Gastrocnemius medialis (tissue), 4 donors: ENCODE results near the gene KIF17. TPM values are rescaled to one million over a fixed set of nuclear protein-coding genes. Genes with fewer than 3 reads are reported as not detected.

ENCODE experiments used
- ATAC-seq, 2 donors: fragments of 150-250 bp; one replicate each; pipeline ENCODE4 v1.9.1; 2016
- DNase-seq, 2 donors: peaks; one replicate each; pipeline ENCODE4 v3.0.0-alpha.2; 2019
- H3K27ac ChIP-seq, 4 donors: fragments of 200-600 bp; sonication (generic); 1 replicate in 1 of 4; 2 replicates in 3 of 4; pipeline ENCODE4 v1.5.1; 2016 to 2018; ENCODE audit warnings: mild to moderate bottlenecking in 2 of 4, moderate library complexity in 1 of 4
- H3K27me3 ChIP-seq, 3 donors: fragments of 200-600 bp; sonication (generic) in 2 of 3; 1 replicate in 1 of 3; 2 replicates in 2 of 3; pipeline versions ENCODE4 v1.5.1 to v1.6.0; 2016 to 2019; ENCODE audit warnings: mild to moderate bottlenecking in 1 of 3, moderate library complexity in 1 of 3
- H3K36me3 ChIP-seq, 2 donors: fragments of 200-600 bp; sonication (generic) in 1 of 2; one replicate each; pipeline ENCODE4 v1.5.1; 2017 to 2018
- H3K4me1 ChIP-seq, 2 donors: fragments of 200-600 bp; sonication (generic) in 1 of 2; one replicate each; pipeline ENCODE4 v1.5.1; 2016 to 2017; ENCODE audit warnings: mild to moderate bottlenecking in 2 of 2
- H3K4me3 ChIP-seq, 4 donors: fragments of 200-600 bp; sonication (generic) in 3 of 4; 1 replicate in 1 of 4; 2 replicates in 3 of 4; pipeline ENCODE4 v1.5.1; 2016 to 2019; ENCODE audit warnings: mild to moderate bottlenecking in 2 of 4
- H3K9me3 ChIP-seq, 3 donors: fragments of 200-600 bp; sonication (generic) in 2 of 3; 1 replicate in 1 of 3; 2 replicates in 2 of 3; pipeline ENCODE4 v1.5.1; 2016 to 2019
- POLR2A ChIP-seq, 2 donors: fragments of 450-650 bp; IDR thresholded peaks; one replicate each; pipeline ENCODE4 v1.6.1; 2017; ENCODE audit warnings: antibody characterized with exemption in 2 of 2, mild to moderate bottlenecking in 2 of 2, moderate library complexity in 2 of 2
- in situ Hi-C, 4 donors: fragments of 200-750 bp; cut with MboI; loops; one replicate each; pipeline versions ENCODE4 v1.15.0 to v1.8.0; 2017; ENCODE audit warnings: low sequenced_read_pairs in 4 of 4
- intact Hi-C: fragments of 100-400 bp; cut with DNase I; formaldehyde crosslinking; loops from one replicate; pipeline ENCODE4 v1.15.1; 2023; ENCODE audit warnings: low total_unique reads
- total RNA-seq, 4 donors: library from RNA; depleted of rRNA; stranded (reverse); fragments of >200 nt; gene quantifications; one replicate each; pipeline versions ENCODE4 v1.1.0 to v1.2.3, GENCODE V29; 2016
- TF ChIP-seq, protein P1 (sequence below), 5 experiments: fragments of 450-650 bp in 3 of 5; fragments of 200-600 bp in 2 of 5; sonication (generic) in 2 of 5; IDR thresholded peaks in 4 of 5; conservative IDR thresholded peaks in 1 of 5; 1 replicate in 4 of 5; 2 replicates in 1 of 5; pipeline ENCODE4 v1.5.1; 2016 to 2019; ENCODE audit warnings: antibody characterized with exemption in 5 of 5, mild to moderate bottlenecking in 3 of 5, moderate library complexity in 3 of 5

The KIF17 gene
- total RNA-seq, 4 donors from 2014 or later = 2.6 to 3.8 (median 3.0) TPM

DNA sequence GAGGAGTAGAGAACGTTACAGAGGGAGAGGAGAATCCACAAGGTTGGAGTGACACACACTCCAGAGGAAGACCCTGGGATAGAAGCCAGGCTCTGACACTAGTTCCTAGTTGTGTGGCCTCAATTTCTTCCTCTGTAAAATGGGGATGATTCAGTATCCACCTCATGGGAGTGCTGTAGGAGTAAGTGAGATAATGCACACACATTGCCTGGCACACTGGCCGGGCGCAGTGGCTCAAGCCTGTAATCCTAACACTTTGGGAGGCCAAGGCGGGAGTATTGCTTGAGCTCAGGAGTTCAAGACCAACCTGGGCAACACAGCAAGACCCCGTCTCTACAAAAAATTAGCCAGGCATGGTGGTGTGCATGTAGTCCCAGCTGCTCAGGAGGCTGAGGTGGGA lies 8.9 kb downstream of the KIF17 start:
- ATAC-seq (no peak), DNase-seq (no peak)
- H3K36me3 ChIP-seq = no peaks in the 10 kb centered on the region
- no peaks in the 10 kb centered on the region for H3K9me3 ChIP-seq
- H3K4me3 ChIP-seq = no peak overlapping the region
- in situ Hi-C loops (loop anchor here in 1 of 4 donors (25.0 kb wide), 1 partner anchor 653 kb away; no protein-coding TSS in a partner anchor), intact Hi-C loops (no loop called here)
- H3K27ac ChIP-seq = no peak overlapping the region
- TF ChIP-seq, protein P1, sequence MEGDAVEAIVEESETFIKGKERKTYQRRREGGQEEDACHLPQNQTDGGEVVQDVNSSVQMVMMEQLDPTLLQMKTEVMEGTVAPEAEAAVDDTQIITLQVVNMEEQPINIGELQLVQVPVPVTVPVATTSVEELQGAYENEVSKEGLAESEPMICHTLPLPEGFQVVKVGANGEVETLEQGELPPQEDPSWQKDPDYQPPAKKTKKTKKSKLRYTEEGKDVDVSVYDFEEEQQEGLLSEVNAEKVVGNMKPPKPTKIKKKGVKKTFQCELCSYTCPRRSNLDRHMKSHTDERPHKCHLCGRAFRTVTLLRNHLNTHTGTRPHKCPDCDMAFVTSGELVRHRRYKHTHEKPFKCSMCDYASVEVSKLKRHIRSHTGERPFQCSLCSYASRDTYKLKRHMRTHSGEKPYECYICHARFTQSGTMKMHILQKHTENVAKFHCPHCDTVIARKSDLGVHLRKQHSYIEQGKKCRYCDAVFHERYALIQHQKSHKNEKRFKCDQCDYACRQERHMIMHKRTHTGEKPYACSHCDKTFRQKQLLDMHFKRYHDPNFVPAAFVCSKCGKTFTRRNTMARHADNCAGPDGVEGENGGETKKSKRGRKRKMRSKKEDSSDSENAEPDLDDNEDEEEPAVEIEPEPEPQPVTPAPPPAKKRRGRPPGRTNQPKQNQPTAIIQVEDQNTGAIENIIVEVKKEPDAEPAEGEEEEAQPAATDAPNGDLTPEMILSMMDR (IDR thresholded peaks at IDR 0.05 in 4 of 5, conservative IDR thresholded peaks at IDR 0.05 in 1 of 5) = no peak
- TF ChIP-seq POLR2A (IDR thresholded peaks at IDR 0.05) = no peak
- no peaks in the 10 kb centered on the region for H3K27me3 ChIP-seq
- no peaks in the 10 kb centered on the region for H3K4me1 ChIP-seq

DNA sequence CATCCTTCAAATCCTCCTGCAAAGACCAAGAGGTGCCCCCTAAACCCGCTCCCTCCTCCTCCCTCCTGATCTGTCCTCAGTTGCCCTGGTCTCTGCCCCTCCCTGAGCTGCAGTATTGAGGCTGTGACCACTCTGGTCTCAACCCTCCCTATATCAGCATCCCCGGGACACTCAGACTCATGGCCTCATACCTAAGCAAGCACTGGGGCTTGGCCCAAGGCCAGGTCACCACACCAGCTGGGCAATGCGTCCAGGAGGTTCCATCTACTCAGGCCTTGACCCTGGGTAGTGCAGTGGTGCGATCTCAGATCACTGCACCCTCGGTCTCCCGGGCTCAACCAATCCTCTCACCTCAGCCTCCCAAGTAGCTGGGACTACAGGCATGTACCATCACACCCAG lies 9.8 kb downstream of the KIF17 start:
- no peak for DNase-seq
- H3K4me1 ChIP-seq = no peaks in the 10 kb centered on the region
- no peak overlapping the region for H3K4me3 ChIP-seq
- no peaks in the 10 kb centered on the region for H3K36me3 ChIP-seq
- no peak for ATAC-seq
- no peaks in the 10 kb centered on the region for H3K27me3 ChIP-seq
- in situ Hi-C loops = loop anchor here in 1 of 4 donors (25.0 kb wide), 1 partner anchor 654 kb away; no protein-coding TSS in a partner anchor
- TF ChIP-seq, protein P1 (IDR thresholded peaks at IDR 0.05 in 4 of 5, conservative IDR thresholded peaks at IDR 0.05 in 1 of 5) = no peak
- no peak for TF ChIP-seq POLR2A (IDR thresholded peaks at IDR 0.05)
- H3K9me3 ChIP-seq = no peaks in the 10 kb centered on the region
- intact Hi-C loops = no loop called here
- H3K27ac ChIP-seq = no peak overlapping the region

DNA sequence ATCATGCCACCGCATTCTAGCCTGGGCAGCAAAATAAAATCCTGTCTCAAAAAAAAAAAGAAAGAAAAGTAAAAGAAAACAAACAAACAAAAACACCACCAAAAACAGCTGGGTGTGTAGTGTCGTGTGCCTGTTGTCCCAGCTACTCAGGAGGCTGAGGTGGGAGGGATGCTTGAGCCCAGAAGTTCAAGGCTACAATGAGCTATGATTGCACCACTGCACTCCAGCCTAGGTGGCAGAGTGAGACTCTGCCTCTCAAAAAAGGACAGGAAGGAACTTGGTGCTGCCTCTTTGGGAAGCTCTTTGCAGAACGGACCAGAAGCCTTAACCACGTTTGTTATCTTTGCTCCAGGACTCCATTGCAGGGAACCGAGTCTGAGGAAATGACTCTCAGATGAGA lies 11.0 kb downstream of the KIF17 start:
- intact Hi-C loops = no loop called here

DNA sequence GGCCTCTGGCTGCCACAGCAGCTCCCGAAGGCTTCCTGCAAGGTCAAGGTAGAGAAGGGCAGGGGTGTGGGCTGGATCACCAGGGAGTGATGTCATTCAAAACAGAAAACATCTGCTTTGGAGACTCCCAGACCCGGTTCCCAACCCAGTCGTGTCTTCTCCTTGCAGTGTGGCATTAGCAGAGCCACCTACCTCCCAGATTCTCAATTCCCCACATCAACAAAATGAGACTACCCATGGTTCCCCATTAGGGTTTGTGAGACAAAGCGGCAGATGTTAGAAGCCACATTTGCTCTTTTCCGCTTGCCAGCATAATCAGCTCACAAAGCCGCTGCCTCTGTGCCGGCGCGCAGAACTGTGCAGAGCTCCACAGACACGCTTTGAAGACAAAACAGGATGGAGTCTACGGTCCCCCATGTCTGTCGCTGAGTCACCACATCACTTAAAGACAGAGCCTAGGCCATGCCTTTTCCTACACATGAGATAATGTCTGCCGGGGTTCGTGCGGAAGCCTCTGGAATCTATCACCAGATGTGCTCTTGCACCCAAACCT lies 12.5 kb downstream of the KIF17 start:
- Histone ChIP-seq H3K27ac (no peak overlapping the region), H3K4me3 (no peak overlapping the region), H3K4me1 (peaks cover under 1% of the 10 kb centered on the region in 2 donors), H3K36me3 (no peaks in the 10 kb centered on the region), H3K27me3 (no peaks in the 10 kb centered on the region), H3K9me3 (no peaks in the 10 kb centered on the region)
- no peak for DNase-seq
- intact Hi-C loops (no loop called here), in situ Hi-C loops (loop anchor here in 1 of 4 donors (25.0 kb wide), 1 partner anchor 657 kb away; no protein-coding TSS in a partner anchor)
- ATAC-seq = no peak
- no peak for TF ChIP-seq POLR2A (IDR thresholded peaks at IDR 0.05)
- TF ChIP-seq, protein P1 (IDR thresholded peaks at IDR 0.05 in 4 of 5, conservative IDR thresholded peaks at IDR 0.05 in 1 of 5) = no peak

More for the DNA sequence above, 11.0 kb downstream of the KIF17 start:
- Histone ChIP-seq H3K4me3 (no peak overlapping the region), H3K36me3 (no peaks in the 10 kb centered on the region), H3K27ac (no peak overlapping the region), H3K4me1 (no peaks in the 10 kb centered on the region), H3K27me3 (no peaks in the 10 kb centered on the region), H3K9me3 (no peaks in the 10 kb centered on the region)
- in situ Hi-C loops = loop anchor here in 1 of 4 donors (25.0 kb wide), 1 partner anchor 655 kb away; no protein-coding TSS in a partner anchor
- ATAC-seq (no peak), DNase-seq (no peak)
- TF ChIP-seq, protein P1 (IDR thresholded peaks at IDR 0.05 in 4 of 5, conservative IDR thresholded peaks at IDR 0.05 in 1 of 5) = no peak
- no peak for TF ChIP-seq POLR2A (IDR thresholded peaks at IDR 0.05)
